Endothelial cell of umbilical vein (primary cell): ENCODE results near the gene MATCAP1.

ENCODE experiments used
- EZH2 ChIP-seq: IDR thresholded peaks from 2 replicates; pipeline ENCODE4 v1.6.1; 2012; ENCODE audit warnings: borderline replicate concordance, low read depth, mild to moderate bottlenecking, moderate library complexity, low read length, inconsistent platforms; ENCODE audit not compliant: severe bottlenecking
- GATA2 ChIP-seq: IDR thresholded peaks from 2 replicates; pipeline ENCODE4 v1.7.0; 2011; ENCODE audit warnings: low read depth, mild to moderate bottlenecking, moderate library complexity, mixed read lengths, low read length; ENCODE audit not compliant: insufficient read length, insufficient read depth
- JUN ChIP-seq: IDR thresholded peaks from 2 replicates; pipeline ENCODE4 v1.6.1; 2011; ENCODE audit warnings: borderline replicate concordance, low read depth; ENCODE audit not compliant: insufficient read length, insufficient read depth
- MAX ChIP-seq: IDR thresholded peaks from 2 replicates; pipeline ENCODE4 v1.6.1; 2011; ENCODE audit not compliant: insufficient read depth, insufficient read length
- MYC ChIP-seq: IDR thresholded peaks from one replicate; pipeline ENCODE4 v1.6.1; 2011; ENCODE audit warnings: mild to moderate bottlenecking, low read depth, low read length
- POLR2A ChIP-seq: IDR thresholded peaks from 2 replicates; pipeline ENCODE4 v1.6.1; 2012; ENCODE audit warnings: low read depth, mild to moderate bottlenecking, control low read depth, low read length
- POLR2AphosphoS5 ChIP-seq: IDR thresholded peaks from 2 replicates; pipeline ENCODE4 v1.6.1; 2012; ENCODE audit warnings: low read depth, mild to moderate bottlenecking, control low read depth, low read length, moderate library complexity; ENCODE audit not compliant: insufficient read depth
- TF ChIP-seq, protein P1 (sequence below), 2 donors: IDR thresholded peaks; 1 replicate in 1 of 2; 2 replicates in 1 of 2; pipeline ENCODE4 v1.5.1; 2011; ENCODE audit warnings: low read length in 2 of 2, mild to moderate bottlenecking in 2 of 2, moderate library complexity in 2 of 2, control low read depth in 1 of 2, inconsistent platforms in 1 of 2, low read depth in 1 of 2; ENCODE audit not compliant: insufficient read depth in 1 of 2; ENCODE audit errors: extremely low read depth in 1 of 2

DNA sequence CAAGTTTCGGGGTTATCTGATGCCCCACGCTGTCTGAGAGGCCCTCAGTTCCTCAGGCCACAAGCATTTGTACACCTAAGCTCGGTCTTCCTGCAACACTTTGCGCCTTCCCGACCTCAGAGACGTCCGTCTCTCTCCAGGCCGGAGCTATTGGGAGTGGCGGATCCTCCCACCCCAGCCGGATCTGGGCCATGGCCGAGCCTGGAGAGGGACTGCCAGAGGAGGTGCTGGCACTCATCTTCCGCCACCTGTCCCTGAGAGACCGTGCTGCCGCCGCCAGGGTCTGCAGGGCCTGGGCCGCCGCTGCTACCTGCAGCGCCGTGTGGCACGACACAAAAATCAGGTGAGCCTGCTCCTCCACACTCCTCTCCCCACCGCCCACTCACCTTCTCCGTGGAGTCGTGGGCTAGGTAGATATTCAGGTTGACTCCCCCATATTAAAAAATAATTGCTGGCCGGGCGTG, 22.1 kb downstream of the MATCAP1 start:
- TF ChIP-seq POLR2AphosphoS5 (no peak), MAX (no peak), POLR2A (no peak), EZH2 (no peak), MYC (no peak), GATA2 (no peak), JUN (no peak)
- TF ChIP-seq, protein P1, sequence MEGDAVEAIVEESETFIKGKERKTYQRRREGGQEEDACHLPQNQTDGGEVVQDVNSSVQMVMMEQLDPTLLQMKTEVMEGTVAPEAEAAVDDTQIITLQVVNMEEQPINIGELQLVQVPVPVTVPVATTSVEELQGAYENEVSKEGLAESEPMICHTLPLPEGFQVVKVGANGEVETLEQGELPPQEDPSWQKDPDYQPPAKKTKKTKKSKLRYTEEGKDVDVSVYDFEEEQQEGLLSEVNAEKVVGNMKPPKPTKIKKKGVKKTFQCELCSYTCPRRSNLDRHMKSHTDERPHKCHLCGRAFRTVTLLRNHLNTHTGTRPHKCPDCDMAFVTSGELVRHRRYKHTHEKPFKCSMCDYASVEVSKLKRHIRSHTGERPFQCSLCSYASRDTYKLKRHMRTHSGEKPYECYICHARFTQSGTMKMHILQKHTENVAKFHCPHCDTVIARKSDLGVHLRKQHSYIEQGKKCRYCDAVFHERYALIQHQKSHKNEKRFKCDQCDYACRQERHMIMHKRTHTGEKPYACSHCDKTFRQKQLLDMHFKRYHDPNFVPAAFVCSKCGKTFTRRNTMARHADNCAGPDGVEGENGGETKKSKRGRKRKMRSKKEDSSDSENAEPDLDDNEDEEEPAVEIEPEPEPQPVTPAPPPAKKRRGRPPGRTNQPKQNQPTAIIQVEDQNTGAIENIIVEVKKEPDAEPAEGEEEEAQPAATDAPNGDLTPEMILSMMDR (IDR thresholded peaks at IDR 0.05; ENCODE audit: extremely low read depth in 1 of 2, insufficient read depth in 1 of 2, low read depth in 1 of 2, low read length in 2 of 2): no peak
